GM21529 (cell line): Measurements from ENCODE around the gene TWIST2.

Experiments
- ATAC-seq: cut with Tn5 transposase; IDR thresholded peaks from one replicate; pipeline ENCODE4 v1.9.1; 2021; ENCODE audit not compliant: unreplicated experiment

TWIST2 gene

GRCh38 chr2:238949710-238950345, 101.9 kb downstream of the TWIST2 start:
- no peak for ATAC-seq

GRCh38 chr2:238950551-238950950, 102.7 kb downstream of the TWIST2 start:
- no peak for ATAC-seq

GRCh38 chr2:238952261-238952919, 104.5 kb downstream of the TWIST2 start:
- ATAC-seq: no peak

GRCh38 chr2:238954841-238955591, 107.1 kb downstream of the TWIST2 start:
- ATAC-seq: no peak

GRCh38 chr2:238955648-238956531, 108.0 kb downstream of the TWIST2 start:
- no peak for ATAC-seq

GRCh38 chr2:238956676-238957075, 108.8 kb downstream of the TWIST2 start:
- no peak for ATAC-seq
